NK-92 (cell line): Measurements from ENCODE around the gene GPRC5B.

Experiments used
- DNase-seq: peaks from one replicate; lab custom pipeline; 2025; ENCODE audit not compliant: unreplicated experiment; lab: John Stamatoyannopoulos, UW

The GPRC5B gene

DNA sequence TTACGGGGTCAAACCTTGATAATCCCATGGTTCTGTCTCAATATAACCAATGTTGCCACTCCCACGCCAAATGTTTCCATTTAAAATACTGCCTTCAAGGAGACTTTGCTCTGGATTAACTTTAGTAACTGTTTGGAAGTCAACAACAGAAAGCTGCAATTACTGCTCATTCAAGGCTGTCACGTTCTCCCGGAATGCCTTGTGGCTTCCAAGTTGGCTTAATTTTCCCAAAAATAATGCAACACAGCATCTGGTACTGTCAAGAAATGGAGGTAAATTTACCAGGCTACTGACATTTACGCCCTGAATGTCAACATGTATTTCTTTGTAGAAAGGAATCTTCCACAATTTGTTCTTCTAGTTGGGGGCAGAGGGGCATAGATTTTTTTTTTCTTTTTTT, 38.2 kb downstream of the GPRC5B start:
- DNase-seq: no peak

DNA sequence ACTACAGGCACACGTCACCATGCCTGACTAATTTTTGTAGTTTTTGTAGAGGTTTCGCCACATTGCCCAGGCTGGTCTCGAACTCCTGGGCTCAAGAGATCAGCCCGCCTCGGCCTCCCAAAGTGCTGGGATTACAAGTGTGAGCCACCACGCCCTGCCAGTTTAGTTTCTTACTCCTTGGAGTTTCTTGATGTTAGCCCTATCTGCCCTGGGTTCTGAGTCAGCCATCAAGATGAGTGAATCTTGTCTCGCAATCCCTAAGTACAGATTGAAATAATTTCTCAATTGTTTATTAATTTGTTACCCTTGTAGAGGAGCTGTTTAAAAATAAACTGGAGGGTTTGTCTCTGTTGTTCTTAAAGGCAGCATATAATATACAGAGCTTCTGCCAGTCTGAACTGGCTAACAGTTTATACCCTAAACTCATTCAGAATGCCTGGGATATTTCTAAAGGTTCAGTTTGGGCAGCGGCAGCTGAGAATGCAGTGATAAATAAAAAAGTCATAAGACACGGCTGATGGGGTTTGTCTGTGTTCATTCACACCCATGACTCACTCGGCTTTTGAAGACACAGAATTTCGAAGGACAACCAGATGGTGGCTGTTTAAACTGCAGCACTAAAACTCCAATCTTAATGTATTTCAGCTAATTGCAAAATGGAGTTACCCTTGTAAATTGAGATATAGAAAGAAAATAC, 39.6 kb downstream of the GPRC5B start:
- DNase-seq: no peak

DNA sequence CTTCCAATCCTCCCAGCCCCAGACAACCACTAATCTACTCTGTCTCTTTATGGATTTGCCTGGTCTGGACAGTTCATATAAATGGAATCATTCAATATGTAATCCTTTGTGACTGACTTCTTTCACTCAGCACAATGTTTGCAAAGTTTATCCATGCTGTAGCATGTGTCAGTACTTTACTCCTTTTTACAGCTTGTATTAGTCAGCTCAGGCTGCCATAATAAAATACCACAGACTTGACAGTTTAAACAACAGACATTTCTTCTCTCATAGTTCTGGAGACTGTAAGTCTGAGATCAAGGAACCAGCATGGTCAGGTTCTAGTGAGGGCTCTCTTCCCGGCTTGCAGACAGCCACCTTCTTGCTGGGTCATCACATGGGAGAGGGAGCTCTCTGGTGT, 41.3 kb downstream of the GPRC5B start:
- DNase-seq: no peak

DNA sequence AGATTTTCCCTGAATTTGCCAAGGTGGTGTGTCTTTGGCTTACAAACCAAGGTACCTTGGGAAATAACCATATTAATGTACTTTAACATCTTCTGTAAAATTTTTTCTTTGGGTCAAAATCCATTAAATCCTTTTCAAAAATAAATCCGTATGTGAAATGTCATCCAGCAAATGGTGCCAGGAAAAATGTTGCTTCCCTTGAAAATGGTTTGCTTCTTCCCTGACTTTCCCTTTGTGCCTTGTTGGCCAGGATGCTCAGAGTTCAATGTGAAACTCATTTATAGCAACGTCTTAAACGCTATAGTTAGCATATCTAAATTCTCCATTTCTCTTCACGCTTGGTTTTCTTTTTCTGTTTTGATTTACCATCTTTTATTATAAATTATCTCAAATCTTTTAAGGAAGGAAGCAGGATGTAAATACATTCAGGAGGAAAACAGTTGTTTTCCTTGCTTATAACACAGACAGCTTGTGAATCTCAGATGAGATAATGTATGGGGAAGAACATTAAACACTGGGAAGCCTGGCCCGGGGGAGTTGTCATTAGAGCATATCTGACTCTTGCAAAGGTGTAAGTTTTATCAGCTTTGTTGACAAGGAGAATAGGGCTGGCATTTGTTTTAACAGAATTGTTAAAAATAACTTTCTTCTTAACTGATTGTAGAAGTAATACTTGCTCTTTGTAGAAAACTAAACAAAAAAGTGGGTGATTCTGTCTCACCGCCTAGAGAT, 42.1 kb downstream of the GPRC5B start:
- no peak for DNase-seq

- no peak for DNase-seq
Measured at GRCh38 chr16:19841184-19841583, 43.5 kb downstream of the GPRC5B start.

DNA sequence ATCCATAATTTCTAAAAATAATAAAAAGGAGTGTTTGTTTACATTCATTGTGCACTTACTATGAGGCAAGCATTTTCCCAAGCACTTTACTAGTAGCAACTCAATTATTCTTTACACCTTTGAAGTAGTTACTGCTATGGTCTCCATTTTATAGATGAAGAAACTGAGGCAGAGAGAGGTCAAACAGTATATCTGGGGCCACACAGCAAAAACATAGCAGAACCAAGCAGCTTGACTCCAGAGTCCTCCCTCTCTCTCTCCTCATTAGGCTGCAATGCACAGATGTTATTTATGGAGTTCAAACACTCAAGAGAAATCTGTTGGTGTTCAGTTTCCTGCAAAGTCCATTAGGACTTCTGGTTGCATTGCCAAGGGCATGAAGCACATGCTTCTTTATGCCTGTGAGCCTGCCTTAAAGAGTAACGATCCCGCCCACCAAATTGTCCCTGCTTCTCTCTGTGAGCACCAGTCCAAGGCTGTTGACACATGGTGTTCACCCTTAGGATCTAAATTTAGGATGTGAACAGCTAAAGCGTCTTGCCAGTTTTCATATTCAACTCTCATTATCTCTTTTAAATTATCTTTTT, 44.0 kb downstream of the GPRC5B start:
- DNase-seq: no peak

GRCh38 chr16:19837984-19838707, 46.5 kb downstream of the GPRC5B start:
- no peak for DNase-seq

DNA sequence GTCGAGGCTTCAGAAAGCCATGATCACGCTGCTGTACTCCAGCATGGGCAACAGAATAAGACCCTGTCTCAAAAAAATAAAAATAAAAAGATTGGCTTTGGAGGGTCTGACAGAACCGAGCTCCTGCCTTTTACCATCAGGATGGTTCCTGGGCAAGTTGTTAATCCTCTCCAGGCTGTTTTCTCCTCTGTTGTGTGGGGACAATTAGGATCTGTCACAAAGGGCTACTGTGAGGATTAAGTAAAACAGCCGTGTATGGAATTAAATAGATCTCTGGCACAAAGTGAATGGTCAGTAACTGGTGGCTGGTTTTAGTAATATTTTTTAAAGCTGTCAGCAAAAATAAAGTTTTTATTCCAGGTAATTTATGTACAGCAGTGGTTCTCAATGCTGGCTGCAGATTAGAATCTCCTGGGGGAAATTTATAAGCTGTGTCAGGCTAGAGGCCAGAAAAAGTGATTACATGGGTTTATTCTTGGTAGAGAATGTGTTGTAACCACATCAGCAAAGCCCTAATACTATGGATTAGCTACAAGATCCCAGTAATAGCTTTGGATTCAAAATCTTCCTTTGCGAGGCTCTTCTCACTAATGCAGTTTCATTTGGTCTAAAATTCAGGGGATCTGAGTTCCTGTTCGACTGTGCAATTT, 47.2 kb downstream of the GPRC5B start:
- no peak for DNase-seq

- no peak for DNase-seq
Measured at GRCh38 chr16:19835968-19836421, 48.7 kb downstream of the GPRC5B start.

DNA sequence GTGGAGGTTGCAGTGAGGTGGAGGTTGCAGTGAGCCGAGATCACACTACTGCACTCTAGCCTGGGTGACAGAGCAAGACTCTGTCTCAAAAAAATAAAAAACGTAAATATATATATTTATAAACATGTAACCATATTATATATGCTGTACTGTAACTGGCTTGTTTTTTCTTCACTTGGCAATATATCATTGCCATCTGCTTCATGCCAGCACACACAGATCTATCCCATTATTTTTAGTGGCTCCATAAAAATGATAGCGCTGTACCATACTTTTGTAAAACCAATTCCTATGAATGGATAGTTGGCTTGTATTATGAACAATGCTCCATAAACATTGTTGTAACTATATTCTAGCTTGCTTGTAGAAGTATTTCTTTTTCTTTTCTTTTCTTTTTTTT, 49.5 kb downstream of the GPRC5B start:
- DNase-seq: no peak

- no peak for DNase-seq
Measured at GRCh38 chr16:19833581-19833980, 51.1 kb downstream of the GPRC5B start.

DNA sequence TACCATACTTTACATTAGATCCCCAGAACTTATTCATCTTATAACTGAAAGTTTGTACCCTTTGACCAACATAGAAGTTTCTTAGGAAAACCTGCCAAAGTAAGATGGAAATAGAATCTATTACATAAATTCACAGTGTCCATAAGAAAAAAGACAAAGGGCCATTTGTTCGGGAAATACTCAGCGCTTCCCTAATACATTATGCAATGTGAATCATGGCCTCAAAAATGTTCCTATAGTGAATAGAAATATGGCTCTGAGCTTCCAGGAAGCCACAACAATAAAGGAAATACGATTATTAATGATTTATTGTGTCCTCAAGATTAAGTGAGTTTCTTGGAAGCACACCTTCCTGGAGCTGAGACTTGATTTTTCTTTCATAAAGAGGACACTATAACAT, 51.5 kb downstream of the GPRC5B start:
- DNase-seq: no peak

- no peak for DNase-seq
Measured at GRCh38 chr16:19831678-19832077, 53.0 kb downstream of the GPRC5B start.

DNA sequence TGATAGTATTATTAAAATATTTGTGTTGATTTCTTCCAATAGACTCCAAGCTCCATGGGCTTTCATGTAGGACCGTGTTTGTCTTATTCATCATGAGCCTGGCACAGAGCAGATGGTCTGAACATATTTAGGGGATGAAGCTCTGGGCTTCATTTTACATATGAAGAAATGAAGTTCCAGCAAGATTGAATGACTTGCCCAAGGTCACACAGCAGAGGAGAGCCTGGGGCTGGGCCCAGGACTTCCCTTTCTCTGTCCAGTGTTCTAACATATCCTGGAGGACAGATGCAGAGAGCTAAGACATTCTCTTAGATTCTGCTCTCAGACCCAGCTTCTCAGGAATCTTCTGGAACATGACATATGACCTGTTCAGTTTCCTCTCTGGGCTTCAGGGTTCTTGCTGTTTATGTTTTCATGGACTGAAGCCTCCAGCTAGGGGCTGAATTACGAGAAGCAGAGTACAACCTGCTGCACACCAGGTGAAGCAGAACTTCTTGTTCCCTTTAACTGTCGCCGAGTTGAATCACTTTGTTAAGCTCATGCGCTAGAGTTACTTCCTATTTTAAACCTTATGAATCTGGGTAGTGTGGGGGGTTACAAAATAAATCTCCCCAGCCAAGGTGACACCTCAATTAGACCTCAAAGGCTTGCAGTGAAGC, 53.6 kb downstream of the GPRC5B start:
- DNase-seq: no peak

- DNase-seq: no peak
Measured at GRCh38 chr16:19829844-19830692, 54.6 kb downstream of the GPRC5B start.

DNA sequence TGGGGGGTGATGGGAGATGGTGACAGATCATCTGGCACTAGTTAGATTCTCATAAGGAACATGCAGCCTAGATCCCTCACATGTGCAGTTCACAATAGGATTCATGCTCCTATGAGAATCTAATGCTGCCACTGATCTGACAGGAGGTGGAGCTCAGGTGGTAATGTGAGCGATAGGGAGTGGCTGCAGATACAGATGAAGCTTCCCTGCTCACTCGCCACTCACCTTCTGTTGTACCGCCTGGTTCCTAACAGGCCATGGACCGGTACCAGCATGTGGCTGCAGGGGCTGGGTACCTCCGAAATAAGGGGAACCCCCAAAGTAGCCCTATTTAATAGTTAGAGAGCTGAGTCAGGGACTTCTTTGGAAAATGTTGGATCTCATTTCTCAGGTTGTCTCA, 60.4 kb downstream of the GPRC5B start:
- no peak for DNase-seq

- no peak for DNase-seq
Measured at GRCh38 chr16:19823322-19823721, 61.3 kb downstream of the GPRC5B start.

- DNase-seq: no peak
Measured at GRCh38 chr16:19822533-19822932, 62.1 kb downstream of the GPRC5B start.

DNA sequence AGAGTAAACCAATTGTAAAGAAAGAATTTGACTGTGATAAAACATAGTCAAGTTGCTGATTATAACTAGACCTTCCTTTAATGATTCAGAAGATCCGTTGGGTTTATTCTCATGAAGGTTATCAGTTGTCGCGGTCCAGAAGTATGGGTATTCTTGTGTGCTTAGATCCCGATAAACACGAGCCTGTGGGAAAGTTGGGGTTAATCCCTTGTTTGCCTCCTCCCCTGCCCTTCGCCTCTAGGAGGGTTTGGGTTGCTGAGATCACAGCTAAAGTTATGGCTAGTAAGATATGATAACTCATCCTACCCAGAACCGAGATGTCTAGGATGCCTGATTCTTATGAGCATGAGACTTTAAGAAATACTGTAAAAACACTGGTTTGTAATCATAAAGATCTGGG, 66.8 kb downstream of the GPRC5B start:
- no peak for DNase-seq

DNA sequence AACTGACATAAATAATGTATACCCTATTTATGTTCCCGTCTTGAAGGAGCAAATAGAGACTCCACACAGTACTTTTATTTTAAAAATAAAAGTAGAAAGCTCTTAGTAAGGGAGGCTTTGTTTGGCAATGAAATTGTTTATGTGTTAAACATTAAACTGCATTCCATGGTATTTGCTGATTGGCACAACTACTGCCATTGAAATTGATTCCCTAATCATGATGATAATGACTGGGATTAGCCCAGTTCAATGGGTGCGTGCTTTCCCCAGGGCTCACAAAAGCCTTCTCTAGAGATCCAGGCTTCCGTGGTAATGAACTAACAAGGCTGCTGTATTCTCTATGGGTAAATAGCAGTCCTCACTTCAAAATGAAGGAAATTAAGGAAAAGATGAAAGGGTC, 67.5 kb downstream of the GPRC5B start:
- DNase-seq: no peak
